ENCODE results near the gene LAMA5. TPM values are rescaled to one million over a fixed set of nuclear protein-coding genes. Genes with fewer than 3 reads are reported as not detected.

Gene LAMA5
- total RNA-seq, 2 experiments from 2014 or later, result 0.16 to 0.78 TPM

DNA sequence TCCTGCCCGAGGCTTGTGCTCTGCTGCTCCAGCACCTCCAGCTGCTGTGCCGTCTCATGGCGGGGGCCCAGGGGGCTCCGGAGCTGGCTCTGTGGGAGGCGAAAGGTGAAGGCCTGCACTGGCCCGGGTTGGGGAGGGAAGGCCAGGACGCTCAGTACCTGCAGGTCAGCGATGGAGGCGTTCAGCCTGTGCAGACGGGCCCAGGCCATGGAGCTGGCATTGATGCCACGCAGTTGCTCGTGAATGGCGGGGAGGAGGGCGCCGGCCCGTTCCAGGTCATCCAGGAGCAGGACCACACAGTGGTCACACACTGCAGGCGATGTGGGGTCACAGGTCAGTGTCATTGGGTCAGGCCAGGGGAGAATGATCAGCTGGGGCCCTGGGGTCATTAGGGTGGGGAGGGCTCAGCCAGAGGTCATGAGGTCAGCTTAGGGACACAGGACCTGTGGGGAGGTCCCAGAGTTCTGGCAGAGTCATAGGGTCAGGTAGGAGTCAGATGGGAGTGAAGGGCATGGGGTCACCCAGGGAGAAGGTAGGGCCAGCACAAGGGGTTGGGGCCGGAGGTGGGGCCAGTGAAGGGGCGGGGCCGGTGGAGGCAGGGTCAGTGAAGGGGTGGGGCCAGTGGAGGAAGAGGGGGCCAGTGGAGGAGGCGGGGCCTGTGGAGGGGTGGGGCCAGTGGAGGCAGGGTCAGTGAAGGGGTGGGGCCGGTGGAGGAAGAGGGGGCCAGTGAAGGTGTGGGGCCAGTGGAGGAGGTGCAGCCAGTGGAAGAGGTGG, 46.3 kb downstream of the LAMA5 start:
- POLR2A ChIA-PET, result no interaction called here
- Histone ChIP-seq H3K9me3 (ENCODE audit: control insufficient read depth in 1 of 2, insufficient read depth in 1 of 2, low read length in 2 of 2) (peaks cover 0 to 22% of the 10 kb centered on the region in 2 experiments), H3K27me3 (ENCODE audit: control insufficient read depth in 1 of 2, insufficient read depth in 2 of 2, low read length in 2 of 2) (no peaks in the 10 kb centered on the region), H3K4me1 (ENCODE audit: insufficient read depth, low read length) (no peaks in the 10 kb centered on the region), H3K4me3 (ENCODE audit: low read length) (no peak overlapping the region), H3K27ac (ENCODE audit: low read depth in 1 of 2, low read length in 2 of 2) (no peak overlapping the region), H3K36me3 (ENCODE audit: insufficient read depth, low read length) (no peaks in the 10 kb centered on the region)
- Mint-ChIP-seq H3K4me3 (no peak overlapping the region), H3K4me1 (ENCODE audit: low read depth) (no peaks in the 10 kb centered on the region), H3K27me3 (no peaks in the 10 kb centered on the region), H3K9me3 (no peaks in the 10 kb centered on the region), H3K27ac (no peak overlapping the region), H3K36me3 (ENCODE audit: low read depth) (no peaks in the 10 kb centered on the region)
- ATAC-seq (ENCODE audit: poor library complexity) (no peak), DNase-seq (no peak)
- intact Hi-C loops (cut with DNase I, micrococcal nuclease), result no loop called here
- TF ChIP-seq, protein P1, sequence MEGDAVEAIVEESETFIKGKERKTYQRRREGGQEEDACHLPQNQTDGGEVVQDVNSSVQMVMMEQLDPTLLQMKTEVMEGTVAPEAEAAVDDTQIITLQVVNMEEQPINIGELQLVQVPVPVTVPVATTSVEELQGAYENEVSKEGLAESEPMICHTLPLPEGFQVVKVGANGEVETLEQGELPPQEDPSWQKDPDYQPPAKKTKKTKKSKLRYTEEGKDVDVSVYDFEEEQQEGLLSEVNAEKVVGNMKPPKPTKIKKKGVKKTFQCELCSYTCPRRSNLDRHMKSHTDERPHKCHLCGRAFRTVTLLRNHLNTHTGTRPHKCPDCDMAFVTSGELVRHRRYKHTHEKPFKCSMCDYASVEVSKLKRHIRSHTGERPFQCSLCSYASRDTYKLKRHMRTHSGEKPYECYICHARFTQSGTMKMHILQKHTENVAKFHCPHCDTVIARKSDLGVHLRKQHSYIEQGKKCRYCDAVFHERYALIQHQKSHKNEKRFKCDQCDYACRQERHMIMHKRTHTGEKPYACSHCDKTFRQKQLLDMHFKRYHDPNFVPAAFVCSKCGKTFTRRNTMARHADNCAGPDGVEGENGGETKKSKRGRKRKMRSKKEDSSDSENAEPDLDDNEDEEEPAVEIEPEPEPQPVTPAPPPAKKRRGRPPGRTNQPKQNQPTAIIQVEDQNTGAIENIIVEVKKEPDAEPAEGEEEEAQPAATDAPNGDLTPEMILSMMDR (IDR thresholded peaks at IDR 0.05), result no peak
- CTCF ChIA-PET, result no interaction called here

DNA sequence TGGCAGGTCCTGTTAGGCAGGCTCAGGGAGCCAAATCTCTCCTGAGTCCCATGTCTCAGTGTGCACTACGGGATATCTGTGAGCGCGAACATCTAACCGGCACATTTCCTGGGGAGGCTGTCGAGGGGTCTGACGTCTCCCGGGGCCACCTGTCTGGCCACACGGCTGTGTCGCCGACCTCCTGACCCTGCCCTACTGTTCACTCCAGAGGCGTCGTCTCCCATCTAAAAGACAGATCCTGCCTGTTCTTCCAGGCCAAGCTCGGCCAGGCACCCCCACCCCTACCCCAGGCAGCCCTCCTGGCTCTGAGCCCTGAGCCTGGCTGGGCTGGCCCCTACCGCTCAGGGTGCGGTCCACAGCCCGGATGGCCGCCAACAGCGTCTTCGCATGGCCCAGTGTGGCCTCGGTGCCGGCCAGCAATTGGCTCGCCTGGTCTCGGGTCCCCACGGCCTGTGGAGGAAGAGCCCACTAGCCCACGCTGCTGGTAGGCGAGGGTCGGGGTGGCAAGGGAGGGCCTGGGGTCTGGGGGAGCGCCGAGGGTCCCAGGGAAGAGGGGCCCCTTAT, 47.7 kb downstream of the LAMA5 start:
- Histone ChIP-seq H3K4me3 (ENCODE audit: low read length) (no peak overlapping the region), H3K36me3 (ENCODE audit: insufficient read depth, low read length) (no peaks in the 10 kb centered on the region), H3K4me1 (ENCODE audit: insufficient read depth, low read length) (no peaks in the 10 kb centered on the region), H3K9me3 (ENCODE audit: control insufficient read depth in 1 of 2, insufficient read depth in 1 of 2, low read length in 2 of 2) (peaks cover 0 to 15% of the 10 kb centered on the region in 2 experiments), H3K27ac (ENCODE audit: low read depth in 1 of 2, low read length in 2 of 2) (no peak overlapping the region), H3K27me3 (ENCODE audit: control insufficient read depth in 1 of 2, insufficient read depth in 2 of 2, low read length in 2 of 2) (no peaks in the 10 kb centered on the region)
- CTCF ChIA-PET, result no interaction called here
- POLR2A ChIA-PET, result no interaction called here
- Mint-ChIP-seq H3K36me3 (ENCODE audit: low read depth) (no peaks in the 10 kb centered on the region), H3K27me3 (no peaks in the 10 kb centered on the region), H3K4me1 (ENCODE audit: low read depth) (no peaks in the 10 kb centered on the region), H3K4me3 (no peak overlapping the region), H3K9me3 (no peaks in the 10 kb centered on the region), H3K27ac (no peak overlapping the region)
- no peak for DNase-seq
- TF ChIP-seq, protein P1 (IDR thresholded peaks at IDR 0.05), result no peak
- no peak for ATAC-seq (ENCODE audit: poor library complexity)
- intact Hi-C loops (cut with DNase I, micrococcal nuclease), result no loop called here

DNA sequence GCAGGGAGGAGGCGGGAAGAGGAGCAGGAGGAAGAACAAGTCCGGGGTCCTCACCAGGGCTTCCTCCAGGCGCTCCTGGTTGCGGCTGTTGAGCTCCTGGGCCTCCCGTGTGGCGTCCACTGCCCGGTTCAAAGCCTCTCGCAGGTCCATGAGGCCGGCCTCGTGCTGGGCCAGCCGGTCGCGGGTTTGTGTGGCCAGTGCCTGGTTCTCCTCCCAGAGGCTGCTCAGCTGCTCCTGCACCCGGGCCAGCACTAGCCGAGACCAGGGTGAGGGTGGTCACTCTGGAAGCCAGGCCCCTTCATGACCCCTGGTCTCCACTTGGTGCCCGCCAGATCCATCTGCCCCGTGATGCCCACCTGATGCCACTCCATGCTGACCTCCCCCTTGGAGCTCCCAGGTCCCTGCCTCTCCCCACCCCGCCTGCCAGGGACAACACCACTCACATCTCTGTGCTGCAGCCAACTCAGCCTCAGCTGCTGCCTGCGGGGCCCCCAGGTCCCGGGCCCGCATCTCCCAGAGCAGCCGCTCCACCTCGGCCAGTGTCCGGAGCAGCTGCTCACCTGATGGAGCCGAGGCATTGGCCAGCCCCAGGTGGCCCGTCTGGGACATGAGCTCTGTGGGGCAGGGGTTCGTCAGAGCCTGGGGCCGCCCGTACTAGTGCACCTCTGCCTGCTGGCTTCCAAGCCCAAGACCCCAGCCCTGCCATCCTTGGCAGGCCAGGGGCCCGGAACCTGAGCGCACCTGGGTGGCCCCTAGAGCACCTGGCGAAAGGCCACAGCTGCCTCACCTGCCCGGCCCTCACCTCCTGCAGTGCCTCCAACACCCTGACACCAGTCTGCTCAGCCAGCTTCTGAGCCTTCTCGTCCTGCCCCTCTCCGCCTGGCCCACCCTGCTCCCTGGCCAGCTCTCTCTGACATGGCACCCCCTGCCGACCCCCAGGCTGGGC, 48.4 kb downstream of the LAMA5 start:
- Mint-ChIP-seq H3K27ac (no peak overlapping the region), H3K9me3 (no peaks in the 10 kb centered on the region), H3K4me3 (no peak overlapping the region), H3K4me1 (ENCODE audit: low read depth) (no peaks in the 10 kb centered on the region), H3K27me3 (no peaks in the 10 kb centered on the region), H3K36me3 (ENCODE audit: low read depth) (no peaks in the 10 kb centered on the region)
- DNase-seq (no peak), ATAC-seq (ENCODE audit: poor library complexity) (no peak)
- intact Hi-C loops (cut with DNase I, micrococcal nuclease), result no loop called here
- ChIA-PET POLR2A (no interaction called here), CTCF (no interaction called here)
- peaks cover 0 to 15% of the 10 kb centered on the region in 2 experiments for H3K9me3 ChIP-seq (ENCODE audit: control insufficient read depth in 1 of 2, insufficient read depth in 1 of 2, low read length in 2 of 2)
- no peaks in the 10 kb centered on the region for H3K36me3 ChIP-seq (ENCODE audit: insufficient read depth, low read length)
- no peak overlapping the region for H3K4me3 ChIP-seq (ENCODE audit: low read length)
- no peak overlapping the region for H3K27ac ChIP-seq (ENCODE audit: low read depth in 1 of 2, low read length in 2 of 2)
- TF ChIP-seq, protein P1 (IDR thresholded peaks at IDR 0.05), result no peak
- no peaks in the 10 kb centered on the region for H3K4me1 ChIP-seq (ENCODE audit: insufficient read depth, low read length)
- H3K27me3 ChIP-seq (ENCODE audit: control insufficient read depth in 1 of 2, insufficient read depth in 2 of 2, low read length in 2 of 2), result no peaks in the 10 kb centered on the region
